RWPE2 (cell line): Measurements from ENCODE around the gene DOCK9.

Experiments used
- ATAC-seq: fragments of 200-7000 bp; cut with Tn5 transposase; 3 replicates; pipeline ENCODE4 v1.9.1; 2021; ENCODE audit warnings: low read depth
- DNase-seq: peaks from one replicate; pipeline ENCODE4 v3.0.0-alpha.2; 2020; ENCODE audit warnings: low spot score
- H3K27ac ChIP-seq: fragments of 450-650 bp; 2 replicates; pipeline ENCODE4 v1.5.1; 2017; ENCODE audit warnings: mild to moderate bottlenecking; ENCODE audit not compliant: poor library complexity, severe bottlenecking
- H3K27me3 ChIP-seq: fragments of 250-450 bp; sonication (Bioruptor Pico); 2 replicates; pipeline ENCODE4 v1.5.1; 2021; ENCODE audit warnings: mild to moderate bottlenecking, moderate library complexity; ENCODE audit not compliant: insufficient read depth, poor library complexity, severe bottlenecking
- H3K36me3 ChIP-seq: fragments of 250-450 bp; sonication (Bioruptor Pico); 2 replicates; pipeline ENCODE4 v1.5.1; 2020; ENCODE audit warnings: low read depth, mild to moderate bottlenecking, moderate library complexity
- H3K4me1 ChIP-seq: fragments of 250-450 bp; sonication (Bioruptor Pico); 2 replicates; pipeline ENCODE4 v1.5.1; 2021; ENCODE audit warnings: mild to moderate bottlenecking, moderate library complexity; ENCODE audit not compliant: insufficient read depth, poor library complexity, severe bottlenecking
- H3K4me3 ChIP-seq: fragments of 250-450 bp; sonication (Bioruptor Pico); 2 replicates; pipeline ENCODE4 v1.5.1; 2021; ENCODE audit warnings: mild to moderate bottlenecking, moderate library complexity; ENCODE audit not compliant: severe bottlenecking
- H3K9me3 ChIP-seq: fragments of 250-450 bp; sonication (Bioruptor Pico); 2 replicates; pipeline ENCODE4 v1.5.1; 2021; ENCODE audit warnings: mild to moderate bottlenecking, moderate library complexity; ENCODE audit not compliant: severe bottlenecking
- TF ChIP-seq, protein P1 (sequence below): fragments of 450-650 bp; IDR thresholded peaks from one replicate; pipeline ENCODE4 v1.5.1; 2017; ENCODE audit warnings: mild to moderate bottlenecking, moderate library complexity; ENCODE audit not compliant: poor library complexity, severe bottlenecking

DOCK9 gene

DNA sequence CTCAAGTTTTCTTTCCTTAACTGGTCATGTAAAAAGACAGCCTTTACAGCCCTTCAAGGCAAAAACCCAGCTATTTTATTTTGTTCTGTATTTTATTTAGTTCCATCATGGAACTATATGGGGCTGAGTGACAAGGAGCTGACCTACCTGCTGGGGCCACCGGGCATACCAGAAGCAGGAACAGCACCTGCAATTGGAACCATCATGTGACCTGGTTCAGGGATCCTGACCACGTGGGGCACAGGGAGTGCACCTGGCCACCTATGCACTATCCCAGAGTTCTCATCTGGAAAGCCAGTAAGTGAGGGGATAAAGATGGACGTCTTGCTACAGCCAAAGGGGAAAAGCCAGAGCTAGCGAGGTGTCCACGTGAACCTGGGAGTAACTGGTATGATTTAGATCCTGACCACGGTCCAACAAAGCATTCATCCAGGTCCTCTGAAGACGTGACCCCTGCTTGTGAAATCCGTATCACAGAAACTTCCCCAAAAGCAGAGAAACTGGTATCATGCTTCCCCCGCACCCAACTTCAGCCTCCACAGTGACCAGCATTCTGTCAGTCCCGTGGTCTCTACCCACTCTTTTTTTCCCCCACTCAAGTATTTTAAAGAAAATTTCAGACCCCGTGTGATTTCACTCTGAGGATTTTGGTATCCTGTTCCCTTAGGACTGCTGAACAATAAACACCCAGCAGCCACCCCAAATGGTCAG is 184.9 kb downstream of the DOCK9 start:
- TF ChIP-seq, protein P1, sequence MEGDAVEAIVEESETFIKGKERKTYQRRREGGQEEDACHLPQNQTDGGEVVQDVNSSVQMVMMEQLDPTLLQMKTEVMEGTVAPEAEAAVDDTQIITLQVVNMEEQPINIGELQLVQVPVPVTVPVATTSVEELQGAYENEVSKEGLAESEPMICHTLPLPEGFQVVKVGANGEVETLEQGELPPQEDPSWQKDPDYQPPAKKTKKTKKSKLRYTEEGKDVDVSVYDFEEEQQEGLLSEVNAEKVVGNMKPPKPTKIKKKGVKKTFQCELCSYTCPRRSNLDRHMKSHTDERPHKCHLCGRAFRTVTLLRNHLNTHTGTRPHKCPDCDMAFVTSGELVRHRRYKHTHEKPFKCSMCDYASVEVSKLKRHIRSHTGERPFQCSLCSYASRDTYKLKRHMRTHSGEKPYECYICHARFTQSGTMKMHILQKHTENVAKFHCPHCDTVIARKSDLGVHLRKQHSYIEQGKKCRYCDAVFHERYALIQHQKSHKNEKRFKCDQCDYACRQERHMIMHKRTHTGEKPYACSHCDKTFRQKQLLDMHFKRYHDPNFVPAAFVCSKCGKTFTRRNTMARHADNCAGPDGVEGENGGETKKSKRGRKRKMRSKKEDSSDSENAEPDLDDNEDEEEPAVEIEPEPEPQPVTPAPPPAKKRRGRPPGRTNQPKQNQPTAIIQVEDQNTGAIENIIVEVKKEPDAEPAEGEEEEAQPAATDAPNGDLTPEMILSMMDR, result no peak
- H3K4me1 ChIP-seq, result no peaks in the 10 kb centered on the region
- no peak overlapping the region for H3K27ac ChIP-seq
- H3K27me3 ChIP-seq, result no peaks in the 10 kb centered on the region
- ATAC-seq, result no peak
- no peaks in the 10 kb centered on the region for H3K9me3 ChIP-seq
- peaks cover 21% of the 10 kb centered on the region for H3K36me3 ChIP-seq
- DNase-seq, result no peak
- H3K4me3 ChIP-seq, result no peak overlapping the region

DNA sequence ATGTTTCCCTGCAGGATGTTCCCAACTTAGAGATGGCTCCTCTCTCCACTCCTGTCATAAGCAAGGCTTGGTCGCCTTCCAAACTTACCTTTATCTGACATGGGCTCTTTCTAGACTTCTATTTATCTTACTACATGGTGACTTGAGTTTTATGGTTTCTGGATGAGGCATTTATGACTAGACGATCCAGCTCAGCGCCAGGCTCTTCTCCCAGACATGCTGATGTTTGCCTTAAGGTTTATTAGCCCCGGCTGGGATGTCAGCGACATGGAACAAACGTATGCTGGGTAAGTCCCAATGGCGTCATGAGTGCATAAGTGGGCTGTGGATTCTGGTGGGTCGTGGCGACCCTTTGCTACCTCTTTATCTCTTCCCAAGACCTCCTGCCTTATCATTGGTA is 185.5 kb downstream of the DOCK9 start:
- Histone ChIP-seq H3K9me3 (no peaks in the 10 kb centered on the region), H3K27me3 (no peaks in the 10 kb centered on the region), H3K36me3 (peaks cover 21% of the 10 kb centered on the region), H3K4me1 (no peaks in the 10 kb centered on the region), H3K4me3 (no peak overlapping the region), H3K27ac (no peak overlapping the region)
- TF ChIP-seq, protein P1, result no peak
- no peak for ATAC-seq
- no peak for DNase-seq

DNA sequence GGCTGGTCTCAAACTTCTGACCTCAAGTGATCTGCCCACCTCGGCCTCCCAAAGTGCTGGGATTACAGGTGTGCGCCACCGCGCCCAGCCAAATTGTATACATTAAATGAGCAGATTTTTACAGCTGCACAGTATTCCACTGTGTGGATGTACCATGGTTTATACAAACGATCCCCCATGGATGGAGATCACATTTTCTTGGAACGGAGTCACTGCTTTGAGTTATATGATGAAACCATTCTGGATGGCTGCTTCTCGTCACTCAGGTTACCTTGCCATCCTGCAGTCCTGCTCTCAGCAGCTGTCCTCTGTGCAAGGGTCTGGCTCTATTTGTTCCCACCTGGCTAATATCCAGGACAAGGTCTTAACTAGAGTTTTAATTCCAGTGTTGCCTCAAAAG is 186.3 kb downstream of the DOCK9 start:
- H3K27ac ChIP-seq, result no peak overlapping the region
- DNase-seq, result no peak
- TF ChIP-seq, protein P1, result no peak

DNA sequence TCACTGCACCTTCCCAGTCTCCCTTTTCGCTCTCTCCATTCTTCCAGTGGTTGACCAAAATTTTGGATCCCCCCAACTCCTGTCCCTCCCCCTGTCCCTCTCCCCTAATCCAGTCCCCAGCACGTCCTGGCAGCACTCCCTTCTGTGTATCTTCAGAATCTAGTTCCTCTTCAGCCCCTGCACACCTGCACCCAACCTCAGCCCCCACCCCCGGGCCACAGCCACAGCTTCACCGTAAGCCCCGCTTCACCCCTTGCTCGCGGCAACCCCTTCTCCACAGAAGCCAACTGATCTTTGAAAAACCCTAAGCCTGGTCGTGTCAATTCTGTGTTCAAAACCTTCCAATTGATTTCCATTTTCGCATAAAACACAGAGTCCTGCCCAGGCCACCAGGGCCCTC is 189.9 kb downstream of the DOCK9 start:
- no peaks in the 10 kb centered on the region for H3K27me3 ChIP-seq
- H3K27ac ChIP-seq, result no peak overlapping the region
- DNase-seq (no peak), ATAC-seq (no peak)
- no peak overlapping the region for H3K4me3 ChIP-seq
- H3K9me3 ChIP-seq, result no peaks in the 10 kb centered on the region
- H3K4me1 ChIP-seq, result no peaks in the 10 kb centered on the region
- TF ChIP-seq, protein P1, result no peak
- H3K36me3 ChIP-seq, result no peaks in the 10 kb centered on the region

More for the DNA sequence above, 186.3 kb downstream of the DOCK9 start:
- no peaks in the 10 kb centered on the region for H3K9me3 ChIP-seq
- H3K4me3 ChIP-seq, result no peak overlapping the region
- H3K27me3 ChIP-seq, result no peaks in the 10 kb centered on the region
- no peaks in the 10 kb centered on the region for H3K4me1 ChIP-seq
- ATAC-seq, result no peak
- peaks cover 21% of the 10 kb centered on the region for H3K36me3 ChIP-seq

DNA sequence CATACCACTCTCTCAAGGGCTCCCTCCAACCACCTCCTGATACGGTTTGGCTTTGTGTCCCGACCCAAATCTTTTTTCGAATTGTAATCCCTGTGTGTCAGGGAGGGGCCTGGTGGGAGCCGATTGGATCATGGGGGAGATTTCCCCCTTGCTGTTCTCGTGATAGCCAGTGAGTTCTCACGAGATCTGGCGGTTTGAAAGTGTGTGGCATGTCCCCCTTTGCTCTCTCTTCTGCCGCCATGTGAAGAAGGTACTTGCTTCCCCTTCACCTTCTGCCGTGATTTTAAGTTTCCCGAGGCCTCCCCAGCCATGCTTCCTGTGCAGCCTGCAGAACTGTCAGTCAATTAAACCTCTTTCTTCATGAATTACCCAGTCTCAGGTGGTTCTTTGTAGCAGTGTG is 190.7 kb downstream of the DOCK9 start:
- H3K27me3 ChIP-seq, result no peaks in the 10 kb centered on the region
- no peaks in the 10 kb centered on the region for H3K4me1 ChIP-seq
- no peak for ATAC-seq
- no peaks in the 10 kb centered on the region for H3K9me3 ChIP-seq
- no peak overlapping the region for H3K4me3 ChIP-seq
- no peak for DNase-seq
- no peaks in the 10 kb centered on the region for H3K36me3 ChIP-seq
- TF ChIP-seq, protein P1, result no peak
- H3K27ac ChIP-seq, result no peak overlapping the region
